GM21723 (cell line): ENCODE data around the gene ACP4.

ENCODE experiments used
- ATAC-seq: cut with Tn5 transposase; IDR thresholded peaks from one replicate; pipeline ENCODE4 v1.9.1; 2021; ENCODE audit warnings: mild to moderate bottlenecking, moderate library complexity; ENCODE audit not compliant: unreplicated experiment

The ACP4 gene

GRCh38 chr19:50820549-50821247, 30.5 kb downstream of the ACP4 start:
- no peak for ATAC-seq

- ATAC-seq = no peak
Measured at GRCh38 chr19:50821248-50821612, 31.0 kb downstream of the ACP4 start.

DNA sequence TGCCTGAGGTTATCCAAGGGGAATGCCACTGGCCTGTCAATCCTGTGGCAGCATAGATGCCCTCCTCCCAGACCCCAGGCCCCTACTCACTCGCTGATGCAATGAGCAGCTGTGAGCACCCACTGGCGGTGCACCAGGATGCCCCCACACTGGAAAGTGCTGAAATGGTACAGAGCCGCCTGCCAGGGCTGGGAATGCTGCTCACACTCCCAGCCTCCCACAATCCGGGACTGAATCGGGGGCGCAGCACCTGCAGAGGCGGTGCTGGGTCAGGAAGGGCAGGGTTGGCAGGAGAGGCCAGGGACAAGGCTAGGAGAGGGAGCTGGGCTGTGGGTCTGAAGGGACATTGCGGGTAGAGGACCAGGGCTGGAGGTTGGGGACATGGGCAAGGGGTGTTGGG, 31.4 kb downstream of the ACP4 start:
- no peak for ATAC-seq

DNA sequence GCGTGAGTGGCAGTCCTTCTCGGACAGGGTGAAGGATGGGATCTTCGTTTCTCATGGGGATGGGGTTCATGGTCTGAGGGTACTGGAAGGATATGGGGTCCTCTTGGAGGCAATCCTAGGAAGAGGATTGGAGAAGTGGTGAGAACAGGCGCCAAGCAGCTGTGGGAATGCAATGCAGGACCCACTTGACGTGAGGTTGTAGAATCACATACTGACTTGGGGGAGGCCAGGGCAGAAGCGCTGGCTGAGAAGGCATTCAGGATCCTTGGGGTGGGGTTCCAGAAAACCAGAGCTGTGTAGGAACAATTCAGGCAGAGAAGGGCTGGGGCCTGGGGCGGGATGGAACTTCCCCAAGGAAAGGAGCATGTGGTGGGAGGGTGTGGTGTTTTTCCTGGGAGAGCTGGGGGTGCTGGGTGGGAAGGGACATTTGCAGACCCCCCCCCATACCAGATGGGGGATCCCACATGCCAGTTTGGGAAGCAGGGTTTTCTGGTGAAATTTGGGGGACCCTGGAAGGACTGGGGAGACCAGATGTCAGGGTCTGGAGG, 32.5 kb downstream of the ACP4 start:
- ATAC-seq = no peak

- ATAC-seq = no peak
Measured at GRCh38 chr19:50823389-50824042, 33.3 kb downstream of the ACP4 start, which contains the start of gene KLK1. TSS of gene KLK1 (minus strand) at chr19:50823787. CDS start at chr19:50823748, 39 bp downstream.

DNA sequence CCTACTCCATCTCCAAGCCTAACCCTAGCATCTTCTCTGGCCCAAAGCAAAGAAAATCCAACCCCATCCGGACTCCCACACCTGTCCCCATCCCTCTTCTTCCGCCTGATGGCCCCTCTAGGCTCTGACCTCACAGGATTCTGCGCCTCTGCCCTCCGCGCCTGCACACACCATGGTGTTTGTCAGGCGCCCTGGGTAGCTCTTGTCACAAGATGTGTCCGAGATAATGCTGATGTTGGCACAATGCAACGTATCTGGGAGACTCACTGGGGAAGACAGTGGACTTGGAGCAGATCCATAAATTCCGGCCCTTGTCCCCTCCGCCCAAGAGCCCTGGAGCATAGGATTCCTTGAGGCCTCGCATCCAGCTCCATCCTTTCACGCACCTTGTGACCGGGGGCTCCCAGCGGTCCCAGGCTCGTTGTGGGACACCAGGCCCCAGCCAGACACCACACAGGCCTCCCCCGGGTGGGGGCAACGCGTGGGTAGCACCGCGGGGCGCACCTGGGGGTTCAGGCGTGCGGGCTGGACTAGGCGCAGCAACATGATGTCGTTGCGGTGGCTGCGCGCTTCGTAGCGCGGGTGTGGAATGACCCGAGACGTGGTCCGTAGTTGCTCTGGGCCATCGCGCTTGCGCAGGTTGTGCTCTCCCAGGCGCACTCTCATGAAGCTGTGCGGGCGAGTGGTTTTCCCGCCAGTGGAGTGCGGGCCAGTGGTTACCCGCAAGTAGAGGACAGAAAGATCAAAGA, 36.5 kb downstream of the ACP4 start:
- ATAC-seq = no peak

- ATAC-seq = no peak
Measured at GRCh38 chr19:50827476-50827875, 37.3 kb downstream of the ACP4 start.

DNA sequence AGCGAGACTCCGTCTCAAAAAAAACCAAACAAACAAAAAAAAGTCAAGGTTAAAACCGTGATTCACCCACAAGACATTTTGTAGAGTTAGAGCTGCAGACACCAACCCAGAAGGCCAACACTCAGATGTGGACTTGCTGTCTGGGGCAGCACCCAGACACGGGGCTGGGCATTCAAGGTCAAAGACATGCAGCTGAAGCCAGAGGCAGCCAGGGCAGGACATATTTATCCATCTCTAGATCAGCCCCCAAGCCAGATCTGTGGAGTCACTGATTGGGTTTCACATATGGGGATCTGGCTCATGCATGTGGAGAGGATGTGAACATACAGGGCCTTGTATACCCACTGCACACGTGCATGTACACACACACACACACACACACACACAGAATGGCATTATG, 39.6 kb downstream of the ACP4 start:
- ATAC-seq = no peak

- no peak for ATAC-seq
Measured at GRCh38 chr19:50830266-50831025, 40.2 kb downstream of the ACP4 start.

DNA sequence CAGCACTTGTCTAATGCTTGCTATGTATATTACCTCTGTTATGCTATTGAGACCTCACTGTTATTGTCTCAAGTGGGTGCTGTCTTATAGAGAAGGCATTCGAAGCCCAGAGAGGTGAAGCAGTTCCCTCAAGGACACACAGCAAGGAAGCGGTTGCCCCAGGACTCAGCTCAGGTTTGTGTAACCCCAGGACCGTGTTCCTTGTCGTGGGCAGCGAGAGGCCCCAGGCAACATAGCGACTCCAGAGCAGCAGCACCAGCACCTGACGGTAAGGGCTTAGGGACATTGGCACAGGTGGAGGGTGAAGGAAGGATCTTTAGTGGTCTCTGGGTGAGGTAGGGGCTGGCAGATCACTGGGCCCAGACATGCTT, 40.8 kb downstream of the ACP4 start:
- ATAC-seq = no peak

- no peak for ATAC-seq
Measured at GRCh38 chr19:50832666-50833065, 42.5 kb downstream of the ACP4 start.

DNA sequence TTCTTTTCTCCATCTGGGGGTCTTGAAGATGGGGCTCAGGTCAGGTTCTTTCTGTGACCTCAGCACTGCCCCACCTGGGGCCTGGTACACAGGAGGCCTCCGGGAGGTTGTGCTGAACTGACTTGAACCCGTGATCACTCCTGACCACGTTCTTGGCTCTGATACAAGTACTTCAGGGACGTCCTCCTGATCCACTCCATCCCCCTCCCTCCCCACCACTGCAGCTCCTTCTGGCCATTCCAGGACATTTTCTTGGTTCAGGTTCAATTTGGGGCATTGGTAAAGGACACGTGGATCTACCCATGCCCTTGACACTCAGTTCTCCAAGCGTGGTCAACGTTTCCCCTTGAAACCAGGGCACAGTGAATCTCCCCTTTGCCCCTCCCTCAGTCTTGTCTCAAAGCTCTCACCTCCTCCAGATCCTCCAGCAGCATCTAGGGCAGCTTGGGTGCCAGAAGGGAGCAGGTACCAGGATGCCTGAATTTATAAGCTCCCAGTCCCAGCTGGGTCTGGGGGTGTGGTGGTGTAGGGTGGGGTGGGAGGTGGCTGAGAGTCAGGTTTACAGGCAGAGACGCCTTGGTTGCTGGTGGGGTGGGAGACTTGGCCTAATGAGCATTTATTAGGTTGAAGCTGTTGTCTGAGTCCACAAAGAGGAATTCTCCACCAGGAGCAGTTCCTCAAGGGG, 43.0 kb downstream of the ACP4 start, which contains the start of gene KLK15:
Gene KLK15, minus strand, starts transcription at position 458 of the 685 bp plus-strand sequence. CDS start 2,082 bp downstream, outside the sequence.
- ATAC-seq = no peak

DNA sequence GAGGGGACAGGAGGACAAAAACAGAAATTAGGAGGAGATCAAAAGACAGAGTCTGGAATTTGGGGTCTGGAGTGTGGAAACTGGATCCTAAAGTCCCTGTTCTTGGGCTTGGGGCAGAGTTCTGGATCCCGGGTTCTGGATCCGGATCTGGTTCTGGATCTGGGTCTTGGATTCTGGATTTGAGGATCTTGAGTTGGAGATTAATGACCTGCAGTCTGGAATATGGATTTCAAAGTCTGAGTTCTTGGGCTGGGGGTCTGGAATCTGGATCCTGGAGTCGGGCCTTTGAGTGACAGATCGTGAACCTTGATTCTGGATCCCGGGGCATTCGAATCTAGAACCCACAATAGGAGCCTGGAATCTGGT, 43.6 kb downstream of the ACP4 start:
- ATAC-seq = no peak

GRCh38 chr19:50835103-50835784, 45.0 kb downstream of the ACP4 start:
- ATAC-seq = no peak

DNA sequence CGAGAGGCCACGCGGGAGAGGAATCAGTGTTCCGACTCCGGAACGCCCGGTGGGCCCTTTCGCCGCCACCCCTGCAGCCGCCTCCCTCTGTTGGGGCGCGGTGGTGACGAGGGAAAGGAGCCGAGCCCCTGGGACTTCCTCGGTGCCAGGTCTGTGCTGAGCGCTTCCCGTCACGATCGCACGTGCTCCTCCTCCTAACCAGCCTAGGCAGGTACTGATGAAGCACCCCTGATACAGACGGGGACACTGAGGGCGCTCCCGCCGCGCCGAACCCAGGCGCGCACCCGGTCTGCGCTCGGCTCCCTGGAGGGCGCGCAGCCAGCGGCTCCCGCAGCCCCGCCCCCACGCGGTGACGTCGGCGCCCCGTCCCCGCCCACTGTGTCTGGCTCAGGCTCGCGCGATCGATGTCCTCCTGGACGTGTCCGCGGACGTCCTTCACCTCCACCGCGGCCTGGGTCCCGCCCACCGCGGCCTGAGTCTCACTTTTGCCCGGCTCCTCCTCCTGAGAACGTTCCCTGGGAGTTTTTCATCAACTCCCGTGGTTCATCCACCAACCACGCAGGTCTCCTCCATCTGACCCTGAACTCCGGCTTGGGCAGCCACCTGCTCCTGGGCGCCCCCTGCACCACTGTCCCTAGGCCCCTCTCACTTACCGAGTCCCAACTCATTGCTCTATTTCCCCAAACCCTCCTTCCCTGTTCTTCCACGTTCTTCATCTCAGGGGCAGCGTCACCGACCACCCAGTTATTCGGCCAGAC, 45.7 kb downstream of the ACP4 start:
- ATAC-seq = peak; percentile 89

DNA sequence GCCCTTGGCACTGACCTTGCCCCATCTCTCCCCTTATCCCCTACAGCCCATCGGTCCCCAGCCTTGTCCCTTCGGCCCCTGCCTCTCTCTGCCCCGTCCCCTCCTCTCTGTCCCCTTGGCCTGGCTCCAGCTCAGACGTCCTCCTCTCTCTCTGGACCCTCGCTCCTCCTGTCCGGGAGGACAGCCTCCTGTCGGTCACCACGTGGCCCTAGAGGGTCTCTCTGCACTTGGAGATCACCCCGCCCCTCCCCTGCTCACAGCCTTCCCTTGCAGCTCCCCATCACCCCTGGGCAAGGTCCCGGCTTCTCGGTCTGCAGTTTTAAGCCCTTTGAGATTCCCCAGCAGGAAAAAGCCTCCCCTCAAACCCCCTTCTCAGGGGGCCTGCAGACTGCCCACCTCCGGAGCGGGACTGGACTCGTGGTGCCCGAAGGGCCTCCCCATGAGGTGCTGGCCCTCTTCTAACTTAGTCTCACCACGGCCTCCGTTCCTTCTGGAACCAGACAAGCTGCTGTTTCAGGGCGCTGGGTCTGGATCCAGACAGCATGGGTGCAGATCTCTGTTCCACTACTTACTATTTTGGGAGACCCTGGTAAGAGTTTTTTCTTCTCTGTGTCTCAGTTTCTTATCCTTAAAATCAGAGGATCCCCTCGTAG, 46.5 kb downstream of the ACP4 start:
- no peak for ATAC-seq

DNA sequence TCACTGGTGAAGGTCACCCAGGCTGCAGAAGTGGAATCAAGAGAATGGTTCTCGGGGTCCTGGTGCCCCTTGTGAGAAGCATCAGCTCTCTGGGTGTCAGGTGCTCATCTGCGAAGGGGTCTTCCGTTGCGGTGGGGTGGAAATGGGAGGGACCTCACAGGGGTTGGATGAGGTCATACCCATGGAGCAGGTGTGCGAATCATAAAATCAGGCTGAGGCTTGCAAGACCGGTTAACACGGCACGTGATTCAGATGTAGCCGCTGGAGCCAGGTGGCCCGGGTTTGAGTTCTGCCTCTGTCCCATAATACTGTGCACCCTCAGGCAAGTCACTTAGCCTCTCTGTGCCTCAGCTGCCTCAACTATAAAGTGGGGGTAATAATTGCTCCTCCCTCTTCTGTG, 47.1 kb downstream of the ACP4 start:
- ATAC-seq = no peak

- ATAC-seq = no peak
Measured at GRCh38 chr19:50838239-50838638, 48.0 kb downstream of the ACP4 start.
